NCI-H748 (cell line): Measurements from ENCODE around the gene ZNF609.
"Not testable (repeated sequence)": the region's sequence is repeated elsewhere in the genome, so short reads cannot be mapped to it uniquely, and the experiment has no call there.

ENCODE experiments used
- DNase-seq: peaks from one replicate; lab custom pipeline; 2025; ENCODE audit not compliant: unreplicated experiment; lab: John Stamatoyannopoulos, UW

Gene ZNF609

DNA sequence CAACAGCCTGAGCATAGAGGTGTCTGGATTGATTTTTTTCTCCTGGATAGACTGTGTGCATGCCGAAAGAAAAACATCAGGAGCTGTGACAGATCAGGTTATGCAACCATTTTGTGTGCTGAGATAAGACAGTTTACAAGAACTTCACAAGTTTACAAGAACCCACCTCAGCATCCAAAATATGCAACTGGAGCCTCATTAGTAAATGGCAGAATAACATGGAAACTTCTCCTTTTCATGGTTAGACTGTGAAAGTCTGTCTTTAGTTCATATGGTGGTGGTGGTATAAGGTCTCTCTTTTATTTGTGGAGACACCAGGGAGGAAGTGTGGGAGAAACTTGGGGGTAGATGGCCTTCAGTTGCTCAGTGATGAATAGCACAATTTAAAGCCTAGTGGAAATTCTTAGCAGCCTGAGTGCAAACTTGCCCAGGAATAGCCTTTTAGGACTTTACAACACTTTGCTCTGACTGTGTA is 3.7 kb upstream of the ZNF609 start:
- DNase-seq = no peak

DNA sequence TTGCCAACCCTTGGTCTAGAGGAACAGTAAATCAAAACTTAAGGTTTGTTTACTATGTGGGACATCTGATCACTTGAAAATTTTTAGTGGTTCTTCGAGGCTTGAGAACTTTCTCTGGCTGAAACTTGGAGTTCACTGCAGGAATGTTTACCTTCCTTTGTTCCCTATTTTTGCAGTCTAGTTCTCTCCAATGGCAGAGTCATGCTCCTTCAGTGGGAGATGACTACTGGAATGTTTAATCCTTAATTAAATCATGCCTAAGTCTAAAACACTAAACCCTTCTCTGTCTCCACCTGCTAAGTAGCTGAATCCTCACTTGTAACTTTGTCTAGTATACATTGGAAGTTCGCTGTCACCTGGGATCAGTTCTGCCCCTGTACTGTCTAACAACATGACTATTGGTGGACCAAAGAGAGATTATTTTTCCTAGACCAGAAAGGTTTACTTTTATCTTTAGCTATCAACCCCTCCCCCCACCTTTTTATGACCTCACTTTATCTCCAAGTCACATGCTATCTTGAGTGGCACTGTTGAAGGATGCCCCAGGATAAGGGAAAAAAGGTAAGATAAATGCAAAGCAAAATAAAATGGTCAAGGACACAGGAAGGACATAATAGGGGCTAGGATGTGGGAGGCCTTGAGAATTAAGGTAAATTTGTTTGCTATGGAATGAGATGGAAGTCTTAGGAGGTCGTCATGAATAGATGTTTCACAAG is 1.2 kb upstream of the ZNF609 start:
- DNase-seq = no peak

DNA sequence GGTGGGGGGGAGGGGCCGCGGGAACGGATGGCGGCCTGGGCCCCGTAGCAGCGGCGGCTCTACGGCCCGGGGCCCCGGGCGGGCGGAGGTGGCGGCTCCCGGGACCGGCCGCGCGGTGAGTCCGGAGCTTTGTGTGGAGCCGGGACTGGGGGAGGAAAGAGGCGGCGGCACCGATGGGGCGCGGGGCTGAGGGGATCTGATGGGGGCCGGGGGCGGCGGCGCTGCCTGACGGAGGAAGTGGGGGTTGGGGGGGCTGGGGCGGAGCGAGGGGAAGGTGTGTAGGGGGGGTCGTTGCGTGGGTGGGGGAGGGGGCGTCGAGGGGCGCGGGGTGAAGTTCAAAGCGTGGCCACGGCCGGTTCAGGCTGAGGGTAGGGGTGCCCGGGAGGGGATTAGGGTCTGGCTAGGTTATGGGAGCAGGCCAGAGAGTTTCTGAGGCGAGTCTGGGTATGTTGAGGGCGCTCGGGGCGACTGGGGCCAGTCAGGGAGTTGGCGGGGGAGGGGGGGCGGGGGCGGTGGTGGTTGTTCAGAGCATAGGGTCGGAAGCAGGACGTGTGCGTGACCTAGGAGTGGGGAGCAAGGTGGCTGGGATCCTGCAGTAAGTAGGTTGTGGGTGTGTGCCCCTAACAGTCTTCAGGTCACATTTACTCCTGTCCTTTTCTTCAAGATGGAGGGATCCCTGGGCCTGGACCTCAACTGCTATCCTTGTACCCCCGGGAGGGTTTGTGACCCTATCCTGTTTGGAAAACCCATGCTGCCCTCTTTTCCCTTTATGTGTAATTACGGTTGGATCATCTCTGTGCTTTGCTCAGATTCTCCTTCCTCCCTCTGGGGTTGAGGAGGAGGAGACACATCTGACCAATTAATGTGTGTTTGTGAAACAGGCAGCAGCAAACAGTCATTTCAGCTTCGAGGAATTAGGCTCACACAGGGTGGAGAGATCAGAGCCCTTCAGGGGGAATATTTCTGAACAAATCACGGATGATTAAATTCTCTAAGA is 644 bp downstream of the ZNF609 start:
- DNase-seq = peak; percentile 70

DNA sequence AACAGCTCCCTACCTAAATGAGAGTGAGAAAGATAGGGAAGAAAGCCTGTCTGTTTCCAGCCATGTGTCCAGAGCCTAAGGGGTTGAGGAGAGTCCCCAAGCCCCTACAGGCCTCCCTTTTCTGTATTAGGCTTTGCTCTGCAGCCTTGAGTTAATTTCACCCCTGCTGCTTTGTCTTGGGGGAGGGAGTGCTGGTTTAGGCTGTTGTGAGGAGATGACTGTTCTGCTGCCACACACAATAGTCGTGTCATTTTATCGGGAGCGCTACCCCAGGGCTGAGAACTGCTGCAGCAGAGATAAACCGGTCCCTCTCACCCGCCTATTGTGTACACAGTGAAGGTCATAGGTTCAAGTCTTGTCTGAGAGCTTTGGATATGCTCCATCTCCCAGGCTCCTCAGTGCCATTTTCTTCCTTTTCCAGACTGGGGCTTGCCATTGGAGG is 1.4 kb downstream of the ZNF609 start:
- DNase-seq = peak; percentile 64

DNA sequence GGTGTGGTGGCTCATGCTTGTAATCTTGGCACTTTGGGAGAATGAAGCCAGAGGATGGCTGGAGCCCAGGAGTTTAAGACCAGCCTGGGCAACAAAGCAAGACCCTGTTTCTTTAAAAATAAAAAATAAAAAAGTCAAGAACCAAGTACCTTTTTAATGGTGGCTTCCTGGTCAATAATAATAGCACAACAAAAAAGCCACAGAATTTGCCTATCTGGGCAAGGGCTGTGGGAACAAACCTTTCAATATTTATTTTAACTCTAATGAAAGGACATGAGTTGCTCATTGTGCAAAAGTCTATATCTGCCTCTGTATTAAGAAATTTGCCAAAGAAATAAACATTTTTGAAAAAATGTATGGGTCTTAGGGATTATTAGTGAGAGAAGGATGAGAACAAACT is 2.1 kb downstream of the ZNF609 start:
- DNase-seq = no peak

DNA sequence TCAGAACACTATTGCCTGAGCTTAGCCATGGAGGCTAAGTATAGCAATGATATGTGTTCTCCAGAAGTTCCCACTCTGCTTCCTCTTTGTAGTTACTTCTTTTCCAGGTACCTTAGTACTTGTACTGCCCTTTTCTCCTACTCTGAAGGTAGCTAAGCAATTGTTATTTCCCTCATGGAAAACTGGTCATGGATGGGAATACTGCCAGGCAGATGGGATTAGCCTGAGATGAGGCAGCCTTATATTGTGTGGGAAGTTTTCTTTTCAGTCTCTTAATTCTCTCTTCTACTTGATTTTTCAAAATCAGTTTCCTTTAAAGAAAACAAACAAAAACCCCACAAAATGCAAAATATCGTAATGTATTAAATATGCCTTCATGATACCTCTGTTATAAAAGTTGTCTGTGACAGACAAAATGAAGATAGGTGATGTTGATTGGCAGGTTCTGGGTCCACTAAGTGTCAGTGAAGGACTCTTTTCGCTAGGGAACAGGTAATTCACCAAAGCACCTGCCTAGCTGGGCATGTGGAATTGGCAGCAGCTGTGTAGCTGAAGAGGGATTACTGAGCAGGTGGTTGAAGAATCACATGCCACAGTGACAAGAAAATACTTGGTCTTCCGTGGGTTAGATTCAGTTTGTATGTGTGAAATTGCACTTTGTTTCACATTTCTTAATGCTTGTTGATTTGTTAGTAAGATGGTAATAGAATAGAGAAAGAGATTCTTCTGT is 4.1 kb downstream of the ZNF609 start:
- DNase-seq = peak; percentile 35

DNA sequence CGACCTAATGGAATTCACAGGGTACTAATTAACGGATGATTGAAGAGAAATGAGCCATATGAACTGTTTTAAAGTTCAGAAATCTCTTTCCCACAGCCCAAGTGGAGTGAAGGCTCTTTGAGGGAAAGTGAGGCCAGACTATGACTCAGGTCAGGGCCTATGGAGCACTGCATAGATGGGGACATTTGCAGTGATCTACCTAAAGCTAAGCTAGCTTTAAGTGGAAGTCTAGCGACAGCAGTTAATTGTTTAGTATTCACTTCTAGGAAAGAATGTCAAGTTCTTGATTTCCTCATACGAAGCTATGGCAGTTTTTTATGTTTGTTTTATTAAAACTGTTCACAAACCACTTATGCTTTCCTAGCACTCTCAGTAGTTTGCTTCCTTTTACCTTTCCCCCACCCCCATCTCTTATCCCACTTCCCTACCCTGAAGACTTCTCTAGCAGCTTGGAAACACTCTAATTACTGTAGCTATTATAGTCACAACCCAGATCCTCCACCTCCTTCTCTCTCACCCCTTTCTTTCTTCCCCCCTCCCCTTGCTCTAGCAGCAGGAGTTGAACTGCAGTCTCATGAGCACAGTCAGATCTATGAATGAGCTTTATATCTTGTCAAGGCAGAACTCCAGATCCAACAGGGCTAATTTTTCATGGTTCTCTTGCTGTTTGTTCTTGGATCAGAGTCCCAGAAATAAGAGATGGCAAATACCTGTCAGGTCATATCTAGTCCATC is 6.2 kb downstream of the ZNF609 start:
- no peak for DNase-seq

DNA sequence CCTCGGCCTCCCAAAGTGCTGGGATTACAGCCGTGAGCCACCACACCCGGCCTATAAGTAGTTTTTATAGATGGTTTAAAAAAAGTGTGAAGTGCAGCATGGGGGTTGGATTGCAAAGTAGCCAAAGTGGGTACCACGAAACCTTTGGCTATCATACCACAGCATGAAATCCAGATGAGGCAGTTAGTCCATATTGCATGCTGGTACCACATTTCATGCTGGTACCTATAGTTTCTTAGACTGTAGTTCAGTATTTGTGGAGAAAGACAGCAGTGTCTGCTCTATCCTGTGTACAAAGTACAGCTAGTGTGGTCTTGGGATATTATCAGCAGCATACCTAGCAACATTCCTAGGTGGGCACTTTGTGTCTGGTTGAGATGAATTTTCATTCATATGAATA is 11.8 kb downstream of the ZNF609 start:
- DNase-seq = no peak

DNA sequence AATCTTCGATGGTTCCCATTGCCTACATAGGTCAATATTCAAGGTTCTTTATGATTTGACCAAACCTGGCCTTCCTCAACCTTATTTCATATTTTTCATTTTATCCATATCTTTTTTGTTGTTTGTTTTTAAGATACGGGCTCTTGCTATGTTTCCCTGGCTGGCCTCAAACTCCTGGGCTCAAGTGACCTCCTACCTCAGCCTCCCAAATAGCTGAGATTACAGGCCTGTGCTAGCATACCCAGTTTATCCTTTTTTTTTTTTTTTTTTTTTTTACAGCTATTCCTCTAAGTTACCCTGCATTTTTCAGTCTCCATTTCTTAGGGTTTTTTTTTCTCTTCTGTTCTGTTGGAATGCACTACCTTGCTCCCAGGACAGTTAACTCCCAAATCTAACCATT is 14.5 kb downstream of the ZNF609 start:
- no peak for DNase-seq

DNA sequence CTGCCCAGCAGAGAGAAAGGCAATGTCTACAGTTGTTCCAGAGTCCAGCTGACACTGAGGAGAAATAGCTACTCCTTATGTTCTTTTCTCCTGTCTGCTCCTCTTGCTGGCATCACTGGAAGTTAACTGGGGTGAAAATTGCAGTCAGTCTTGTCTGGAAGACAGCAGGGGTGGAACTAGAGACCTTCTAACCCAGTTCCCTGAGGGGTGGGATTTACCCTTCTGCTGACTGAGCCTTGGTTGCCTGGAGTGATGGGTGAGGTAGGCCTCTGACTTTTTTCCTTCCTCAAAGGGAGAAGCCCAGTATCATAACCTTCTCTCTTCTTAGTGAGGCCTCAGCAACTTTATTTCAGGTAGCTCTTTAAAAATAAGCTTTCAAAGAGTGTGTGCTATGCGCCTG is 16.2 kb downstream of the ZNF609 start:
- no peak for DNase-seq

DNA sequence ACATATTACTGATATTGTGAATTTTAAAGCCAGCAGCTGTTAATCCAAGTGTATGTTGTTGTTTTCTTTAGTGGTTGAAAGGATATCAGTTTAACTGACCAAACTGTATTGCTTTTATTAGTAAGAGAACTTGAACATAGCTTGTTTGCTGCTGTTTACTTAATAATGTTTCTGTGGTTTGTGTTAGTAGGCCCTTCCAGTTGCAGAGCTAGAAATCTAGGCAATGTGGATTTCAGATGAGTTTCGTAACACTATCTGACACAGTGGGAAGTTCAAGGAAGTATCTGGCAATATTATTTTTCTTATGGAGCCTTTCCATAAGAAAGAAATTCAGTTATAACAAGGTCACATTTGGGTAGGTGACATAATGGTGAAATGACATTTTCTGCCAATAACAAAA is 18.5 kb downstream of the ZNF609 start:
- DNase-seq = no peak

DNA sequence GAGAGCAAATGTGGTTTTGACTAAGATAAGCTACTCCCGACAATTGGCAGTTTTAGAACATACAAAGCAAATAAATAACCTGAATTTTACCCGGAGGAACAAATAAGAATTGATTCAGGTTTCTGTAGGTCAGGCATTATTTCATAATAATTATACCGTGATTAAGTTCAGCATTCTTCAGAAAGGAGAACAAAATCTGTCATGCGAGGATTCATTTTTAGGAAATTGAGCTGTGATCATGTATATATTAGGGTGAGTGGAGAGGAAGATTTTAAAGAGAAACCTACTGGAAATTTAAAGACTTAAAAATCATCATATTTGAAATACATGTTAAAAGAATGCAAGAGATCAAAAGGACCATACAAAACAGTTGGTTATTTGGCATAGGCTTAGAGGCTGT is 20.5 kb downstream of the ZNF609 start:
- DNase-seq = no peak

DNA sequence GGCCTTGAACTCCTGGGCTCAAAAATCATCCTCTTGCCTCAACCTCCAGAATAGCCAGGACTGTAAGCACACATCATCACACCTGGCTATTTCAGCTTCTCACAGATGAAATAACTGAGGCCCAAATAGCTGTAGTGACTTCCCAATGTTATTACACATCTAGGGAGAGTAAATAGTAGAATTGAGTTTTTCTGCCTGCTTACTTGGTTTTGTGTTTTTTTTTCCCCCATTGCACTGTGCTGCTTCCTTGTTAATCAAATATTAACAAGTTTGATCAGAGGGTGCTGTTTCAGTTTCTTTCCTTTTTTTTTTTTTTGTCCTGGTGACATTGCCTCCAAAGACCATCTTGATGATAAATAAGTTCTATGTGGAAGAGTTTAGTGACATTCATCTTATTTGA is 23.4 kb downstream of the ZNF609 start:
- no peak for DNase-seq

DNA sequence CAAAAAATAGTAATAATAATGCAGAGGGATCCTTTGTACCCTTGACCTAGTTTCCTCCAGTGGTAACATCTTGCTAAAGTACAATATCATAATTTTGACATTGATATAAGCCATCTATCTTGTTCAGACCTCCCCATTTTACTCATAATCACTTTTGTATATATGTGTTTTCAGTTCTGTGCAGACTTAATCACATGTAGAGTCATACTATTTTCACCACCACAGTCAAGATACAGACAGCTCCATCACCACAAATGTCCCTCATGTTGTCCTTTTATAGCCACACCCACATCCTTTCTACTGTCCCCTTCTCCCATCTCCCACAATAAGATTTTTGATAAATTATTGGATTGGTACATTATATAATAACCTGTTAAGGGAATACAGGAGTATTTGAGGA is 25.4 kb downstream of the ZNF609 start:
- DNase-seq = no peak

DNA sequence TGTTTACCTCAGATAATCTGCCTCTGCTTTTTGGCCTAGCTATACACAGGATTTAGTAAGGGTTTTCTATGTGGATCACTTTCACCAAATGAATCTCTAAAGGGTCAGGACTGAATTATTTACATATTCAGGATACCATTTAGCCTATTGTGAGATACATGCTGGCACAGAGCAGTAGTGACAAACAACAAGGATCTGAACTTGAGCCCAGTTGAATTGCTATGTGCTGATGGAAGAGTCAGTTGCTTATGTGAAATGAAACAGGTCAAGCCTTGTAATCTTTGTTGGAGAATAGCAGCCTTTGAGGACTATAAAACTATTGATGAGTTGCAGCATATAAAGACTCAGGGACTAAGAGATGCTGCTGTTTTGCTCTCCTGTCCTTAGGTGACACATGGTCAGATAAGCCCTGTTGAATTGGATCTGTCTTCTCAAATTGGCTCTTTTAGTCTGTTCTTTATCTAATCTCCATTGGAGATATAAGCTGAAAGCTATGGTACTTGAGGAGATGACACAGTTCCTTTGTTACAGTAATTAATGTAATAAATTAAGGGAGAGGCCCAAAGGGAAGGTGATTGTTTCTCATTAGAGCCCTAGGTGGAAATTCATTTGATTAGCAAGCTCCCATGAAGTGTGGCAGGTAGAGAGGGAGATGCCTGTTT is 30.4 kb downstream of the ZNF609 start:
- DNase-seq = no peak

DNA sequence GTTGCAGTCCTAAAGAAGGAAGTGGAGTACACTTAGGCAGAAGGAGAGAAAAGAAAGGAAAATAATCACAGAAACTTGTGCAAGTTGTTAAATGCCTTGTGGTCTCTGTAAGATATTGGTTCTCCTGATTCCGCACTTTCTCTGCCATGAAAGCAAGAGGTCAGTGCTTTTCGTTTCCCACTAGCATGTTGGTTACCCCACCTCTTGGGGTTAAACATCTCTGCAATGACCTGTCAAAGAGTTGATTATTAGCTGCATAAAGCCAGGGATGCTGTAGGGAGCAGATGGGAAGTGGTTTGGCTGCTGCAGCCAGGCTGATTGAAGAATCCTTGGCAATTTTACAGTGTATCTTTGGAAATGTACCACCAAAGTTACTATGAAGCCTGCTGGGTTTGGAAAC is 33.3 kb downstream of the ZNF609 start:
- DNase-seq = no peak

DNA sequence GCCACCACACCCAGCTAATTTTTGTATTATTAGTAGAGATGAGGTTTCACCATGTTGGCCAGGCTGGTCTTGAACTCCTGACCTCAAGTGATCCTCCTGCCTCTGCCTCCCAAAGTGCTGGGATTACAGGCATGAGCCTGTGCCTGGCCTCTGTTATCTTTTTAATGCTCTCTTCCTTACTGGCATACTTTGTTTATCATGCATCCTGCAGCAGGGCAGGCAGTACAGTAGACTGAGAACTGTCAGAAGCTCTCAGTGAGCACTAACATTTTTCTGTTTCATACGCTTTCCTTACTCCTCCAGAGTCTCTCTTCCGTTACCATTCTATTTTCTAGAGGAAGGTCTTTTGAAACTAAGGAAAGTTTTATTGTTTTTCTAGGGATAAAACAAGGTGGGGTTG is 35.6 kb downstream of the ZNF609 start:
- DNase-seq = not testable (repeated sequence)

DNA sequence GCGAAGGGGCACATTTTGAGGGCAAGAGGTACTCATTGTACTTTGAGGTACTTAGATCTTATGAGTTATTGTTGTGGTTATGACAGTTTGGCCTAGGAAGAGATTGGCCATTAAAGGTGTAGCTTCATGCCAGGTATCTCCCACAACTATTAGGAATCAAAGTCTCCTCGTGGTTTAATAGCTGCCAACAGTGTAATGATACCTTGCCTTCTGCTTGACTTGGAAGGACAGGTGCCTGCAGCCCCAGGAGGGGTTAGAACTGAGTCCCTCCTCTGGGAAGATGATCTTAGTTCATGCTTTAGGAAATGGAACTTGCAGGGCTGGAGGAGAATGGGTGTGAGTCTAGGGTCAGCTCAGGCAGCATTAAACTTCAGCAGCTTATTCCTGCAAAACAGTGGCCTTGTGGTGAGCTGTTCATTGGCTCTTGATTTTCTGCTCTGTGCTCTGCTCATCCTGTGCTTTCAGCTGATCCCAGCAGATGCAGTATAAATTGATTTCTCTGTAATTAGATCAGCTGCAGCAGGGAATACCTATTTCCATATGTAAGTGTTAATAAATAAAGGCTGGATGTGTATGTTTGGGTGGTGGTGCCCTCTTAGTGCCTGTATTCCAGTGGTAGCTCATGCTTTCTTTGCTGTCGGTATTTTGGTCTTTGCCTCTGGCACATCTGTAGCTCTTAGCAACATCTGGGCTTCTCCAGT is 40.5 kb downstream of the ZNF609 start:
- no peak for DNase-seq

DNA sequence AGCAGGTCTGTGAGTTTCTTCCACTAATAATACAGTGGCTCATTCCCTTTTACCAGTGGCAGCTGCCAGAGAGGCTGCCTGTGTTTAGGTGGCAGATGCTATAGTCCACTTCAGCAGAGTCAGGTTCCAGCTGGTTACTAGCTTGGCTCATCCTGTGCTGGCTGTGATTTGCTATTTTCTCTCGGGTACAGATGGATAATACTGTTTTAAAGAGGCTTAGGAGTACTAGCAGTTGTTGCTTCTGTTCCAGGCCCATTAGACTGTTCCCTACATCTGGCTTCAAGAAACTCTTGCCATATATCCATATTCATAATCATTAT is 41.0 kb downstream of the ZNF609 start:
- DNase-seq = no peak

DNA sequence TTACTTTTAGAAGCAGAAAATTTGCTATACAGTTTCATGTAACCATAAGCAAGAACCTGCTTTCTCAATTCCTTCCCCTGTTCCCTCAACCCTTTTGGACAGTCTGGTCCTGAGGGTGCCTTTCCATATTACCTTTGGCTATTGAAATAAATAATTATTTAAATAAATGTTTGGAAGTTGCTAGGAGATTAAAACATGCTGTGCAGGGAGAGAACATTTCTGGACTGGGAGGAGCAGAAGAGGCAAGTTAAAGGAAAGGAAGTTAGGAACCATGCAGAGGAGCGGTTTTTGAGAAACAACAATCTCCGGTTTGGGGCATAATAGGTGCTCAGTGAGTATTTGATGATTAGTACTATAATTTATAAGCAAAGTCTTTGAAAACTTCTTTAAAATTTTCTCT is 41.8 kb downstream of the ZNF609 start:
- DNase-seq = no peak
